Measurements from ENCODE around the gene SUN2. TPM values are rescaled to one million over a fixed set of nuclear protein-coding genes. Genes with fewer than 3 reads are reported as not detected.
A peak's percentile ranks its signal among the peaks of the same experiment; 100 is the strongest.

The SUN2 gene
- total and polyA plus RNA-seq, 9 of the 15 experiments (the other 6 are each of a cell fraction or from before 2014, with no cell fraction given) = 0.11 to 42.6 (median 16.7) TPM

DNA sequence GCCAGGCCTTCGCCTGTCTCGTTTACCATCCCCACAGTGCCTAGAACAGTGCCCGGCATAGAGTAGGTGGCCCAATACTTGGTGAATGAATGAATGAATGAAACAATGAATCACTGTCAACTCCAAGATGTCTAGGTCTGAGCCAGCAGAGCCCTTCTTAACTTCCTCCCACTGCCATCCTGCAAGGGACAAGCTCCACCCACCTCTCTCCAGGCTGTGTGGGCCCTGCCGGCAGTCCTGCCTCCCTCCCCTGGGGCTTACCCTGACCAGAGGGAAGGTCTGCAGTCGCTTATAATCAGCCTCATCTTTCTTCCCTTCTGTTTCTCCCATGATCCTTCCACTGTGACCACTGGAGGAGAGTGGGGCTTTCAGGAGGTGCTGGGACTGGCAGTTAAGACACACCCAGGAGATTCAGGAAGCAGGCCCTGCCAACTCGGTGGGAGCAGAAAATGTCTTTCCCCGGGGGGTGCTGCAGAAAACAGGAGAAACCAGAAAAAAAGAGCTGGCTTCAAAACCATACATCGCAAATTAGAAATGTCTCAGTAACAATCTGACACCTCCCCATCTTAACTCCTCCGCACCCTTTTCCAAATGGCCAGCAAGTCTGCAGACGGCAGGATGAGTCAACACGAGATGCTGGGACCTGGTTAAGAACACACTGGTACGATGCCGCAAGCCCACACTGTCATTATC is 26.8 kb upstream of the SUN2 start (continued):
- TF ChIP-seq, protein P1, sequence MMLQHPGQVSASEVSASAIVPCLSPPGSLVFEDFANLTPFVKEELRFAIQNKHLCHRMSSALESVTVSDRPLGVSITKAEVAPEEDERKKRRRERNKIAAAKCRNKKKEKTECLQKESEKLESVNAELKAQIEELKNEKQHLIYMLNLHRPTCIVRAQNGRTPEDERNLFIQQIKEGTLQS (IDR thresholded peaks at IDR 0.05) = peak; percentile 46; the same call in 1 of the 2 replicates
- TF ChIP-seq, protein P1 (CRISPR knock-in tag; conservative IDR thresholded peaks at IDR 0.05) = no peak
- no peak for TF ChIP-seq ZNF282 (CRISPR knock-in tag; IDR thresholded peaks at IDR 0.05)
- TF ChIP-seq, protein P2, sequence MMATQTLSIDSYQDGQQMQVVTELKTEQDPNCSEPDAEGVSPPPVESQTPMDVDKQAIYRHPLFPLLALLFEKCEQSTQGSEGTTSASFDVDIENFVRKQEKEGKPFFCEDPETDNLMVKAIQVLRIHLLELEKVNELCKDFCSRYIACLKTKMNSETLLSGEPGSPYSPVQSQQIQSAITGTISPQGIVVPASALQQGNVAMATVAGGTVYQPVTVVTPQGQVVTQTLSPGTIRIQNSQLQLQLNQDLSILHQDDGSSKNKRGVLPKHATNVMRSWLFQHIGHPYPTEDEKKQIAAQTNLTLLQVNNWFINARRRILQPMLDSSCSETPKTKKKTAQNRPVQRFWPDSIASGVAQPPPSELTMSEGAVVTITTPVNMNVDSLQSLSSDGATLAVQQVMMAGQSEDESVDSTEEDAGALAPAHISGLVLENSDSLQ (IDR thresholded peaks at IDR 0.05) = peak; percentile 42; the same call in 1 of the 2 replicates
- no peak for TF ChIP-seq SREBF1 (IDR thresholded peaks at IDR 0.05; ENCODE audit: borderline replicate concordance, low read depth, low read length)
- peak; percentile 89 for TF ChIP-seq ZNF24 (IDR thresholded peaks at IDR 0.05)
- TF ChIP-seq, protein P3, sequence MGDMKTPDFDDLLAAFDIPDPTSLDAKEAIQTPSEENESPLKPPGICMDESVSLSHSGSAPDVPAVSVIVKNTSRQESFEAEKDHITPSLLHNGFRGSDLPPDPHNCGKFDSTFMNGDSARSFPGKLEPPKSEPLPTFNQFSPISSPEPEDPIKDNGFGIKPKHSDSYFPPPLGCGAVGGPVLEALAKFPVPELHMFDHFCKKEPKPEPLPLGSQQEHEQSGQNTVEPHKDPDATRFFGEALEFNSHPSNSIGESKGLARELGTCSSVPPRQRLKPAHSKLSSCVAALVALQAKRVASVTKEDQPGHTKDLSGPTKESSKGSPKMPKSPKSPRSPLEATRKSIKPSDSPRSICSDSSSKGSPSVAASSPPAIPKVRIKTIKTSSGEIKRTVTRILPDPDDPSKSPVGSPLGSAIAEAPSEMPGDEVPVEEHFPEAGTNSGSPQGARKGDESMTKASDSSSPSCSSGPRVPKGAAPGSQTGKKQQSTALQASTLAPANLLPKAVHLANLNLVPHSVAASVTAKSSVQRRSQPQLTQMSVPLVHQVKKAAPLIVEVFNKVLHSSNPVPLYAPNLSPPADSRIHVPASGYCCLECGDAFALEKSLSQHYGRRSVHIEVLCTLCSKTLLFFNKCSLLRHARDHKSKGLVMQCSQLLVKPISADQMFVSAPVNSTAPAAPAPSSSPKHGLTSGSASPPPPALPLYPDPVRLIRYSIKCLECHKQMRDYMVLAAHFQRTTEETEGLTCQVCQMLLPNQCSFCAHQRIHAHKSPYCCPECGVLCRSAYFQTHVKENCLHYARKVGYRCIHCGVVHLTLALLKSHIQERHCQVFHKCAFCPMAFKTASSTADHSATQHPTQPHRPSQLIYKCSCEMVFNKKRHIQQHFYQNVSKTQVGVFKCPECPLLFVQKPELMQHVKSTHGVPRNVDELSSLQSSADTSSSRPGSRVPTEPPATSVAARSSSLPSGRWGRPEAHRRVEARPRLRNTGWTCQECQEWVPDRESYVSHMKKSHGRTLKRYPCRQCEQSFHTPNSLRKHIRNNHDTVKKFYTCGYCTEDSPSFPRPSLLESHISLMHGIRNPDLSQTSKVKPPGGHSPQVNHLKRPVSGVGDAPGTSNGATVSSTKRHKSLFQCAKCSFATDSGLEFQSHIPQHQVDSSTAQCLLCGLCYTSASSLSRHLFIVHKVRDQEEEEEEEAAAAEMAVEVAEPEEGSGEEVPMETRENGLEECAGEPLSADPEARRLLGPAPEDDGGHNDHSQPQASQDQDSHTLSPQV (IDR thresholded peaks at IDR 0.05) = peak; percentile 50; the same call in 1 of the 2 replicates
- TF ChIP-seq, protein P4, sequence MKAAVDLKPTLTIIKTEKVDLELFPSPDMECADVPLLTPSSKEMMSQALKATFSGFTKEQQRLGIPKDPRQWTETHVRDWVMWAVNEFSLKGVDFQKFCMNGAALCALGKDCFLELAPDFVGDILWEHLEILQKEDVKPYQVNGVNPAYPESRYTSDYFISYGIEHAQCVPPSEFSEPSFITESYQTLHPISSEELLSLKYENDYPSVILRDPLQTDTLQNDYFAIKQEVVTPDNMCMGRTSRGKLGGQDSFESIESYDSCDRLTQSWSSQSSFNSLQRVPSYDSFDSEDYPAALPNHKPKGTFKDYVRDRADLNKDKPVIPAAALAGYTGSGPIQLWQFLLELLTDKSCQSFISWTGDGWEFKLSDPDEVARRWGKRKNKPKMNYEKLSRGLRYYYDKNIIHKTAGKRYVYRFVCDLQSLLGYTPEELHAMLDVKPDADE (conservative IDR thresholded peaks at IDR 0.05; ENCODE audit: control insufficient read depth, low read depth, low read length) = no peak
- TF ChIP-seq, protein P5, sequence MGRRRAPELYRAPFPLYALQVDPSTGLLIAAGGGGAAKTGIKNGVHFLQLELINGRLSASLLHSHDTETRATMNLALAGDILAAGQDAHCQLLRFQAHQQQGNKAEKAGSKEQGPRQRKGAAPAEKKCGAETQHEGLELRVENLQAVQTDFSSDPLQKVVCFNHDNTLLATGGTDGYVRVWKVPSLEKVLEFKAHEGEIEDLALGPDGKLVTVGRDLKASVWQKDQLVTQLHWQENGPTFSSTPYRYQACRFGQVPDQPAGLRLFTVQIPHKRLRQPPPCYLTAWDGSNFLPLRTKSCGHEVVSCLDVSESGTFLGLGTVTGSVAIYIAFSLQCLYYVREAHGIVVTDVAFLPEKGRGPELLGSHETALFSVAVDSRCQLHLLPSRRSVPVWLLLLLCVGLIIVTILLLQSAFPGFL (CRISPR knock-in tag; IDR thresholded peaks at IDR 0.05) = no peak
- TF ChIP-seq, protein P6, sequence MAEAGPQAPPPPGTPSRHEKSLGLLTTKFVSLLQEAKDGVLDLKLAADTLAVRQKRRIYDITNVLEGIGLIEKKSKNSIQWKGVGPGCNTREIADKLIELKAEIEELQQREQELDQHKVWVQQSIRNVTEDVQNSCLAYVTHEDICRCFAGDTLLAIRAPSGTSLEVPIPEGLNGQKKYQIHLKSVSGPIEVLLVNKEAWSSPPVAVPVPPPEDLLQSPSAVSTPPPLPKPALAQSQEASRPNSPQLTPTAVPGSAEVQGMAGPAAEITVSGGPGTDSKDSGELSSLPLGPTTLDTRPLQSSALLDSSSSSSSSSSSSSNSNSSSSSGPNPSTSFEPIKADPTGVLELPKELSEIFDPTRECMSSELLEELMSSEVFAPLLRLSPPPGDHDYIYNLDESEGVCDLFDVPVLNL (CRISPR knock-in tag; IDR thresholded peaks at IDR 0.05; ENCODE audit: low read depth) = no peak
- no peak for TF ChIP-seq ZNF57 (CRISPR knock-in tag; IDR thresholded peaks at IDR 0.05)
- TF ChIP-seq FOSL1 (tag; conservative IDR thresholded peaks at IDR 0.05) = peak; percentile 43
- peak; percentile 42 for TF ChIP-seq HNRNPLL (IDR thresholded peaks at IDR 0.05; ENCODE audit: low read depth, low read length, poor library complexity, severe bottlenecking)
